Peyer's patch (tissue), 4 donors: Measurements from ENCODE around the gene KLC1. TPM values are rescaled to one million over a fixed set of nuclear protein-coding genes. Genes with fewer than 3 reads are reported as not detected.

ENCODE experiments used
- DNase-seq, 3 donors: peaks; one replicate each; pipeline ENCODE4 v3.0.0-alpha.2; 2017 to 2019
- H3K27ac ChIP-seq, 4 donors: fragments of 200-600 bp; sonication (generic); one replicate each; pipeline ENCODE4 v1.5.1; 2016 to 2019
- H3K27me3 ChIP-seq, 2 donors: fragments of 200-600 bp; sonication (generic); one replicate each; pipeline ENCODE4 v1.5.1; 2019
- H3K36me3 ChIP-seq, 3 donors: fragments of 200-600 bp; sonication (generic); one replicate each; pipeline ENCODE4 v1.5.1; 2016 to 2019
- H3K4me1 ChIP-seq, 4 donors: fragments of 200-600 bp; sonication (generic); one replicate each; pipeline ENCODE4 v1.5.1; 2016 to 2019
- H3K4me3 ChIP-seq, 4 donors: fragments of 200-600 bp; sonication (generic); 1 replicate in 3 of 4; 2 replicates in 1 of 4; pipeline ENCODE4 v1.5.1; 2016 to 2019; ENCODE audit warnings: mild to moderate bottlenecking in 1 of 4
- H3K9me3 ChIP-seq, 4 donors: fragments of 200-600 bp; sonication (generic); one replicate each; pipeline ENCODE4 v1.5.1; 2016 to 2019; ENCODE audit warnings: mild to moderate bottlenecking in 1 of 4
- POLR2A ChIP-seq, 2 donors: fragments of 450-650 bp; IDR thresholded peaks; one replicate each; pipeline ENCODE4 v1.5.1; 2017; ENCODE audit warnings: antibody characterized with exemption in 2 of 2, mild to moderate bottlenecking in 2 of 2, moderate library complexity in 2 of 2
- total RNA-seq, 4 donors: library from RNA; depleted of rRNA; stranded (reverse); fragments of >200 nt; gene quantifications; one replicate each; pipeline ENCODE4 v1.1.0, GENCODE V29; 2016
- TF ChIP-seq, protein P1 (sequence below), 6 experiments: fragments of 450-650 bp in 4 of 6; fragments of 200-600 bp in 2 of 6; sonication (generic) in 1 of 6; IDR thresholded peaks; one replicate each; pipeline ENCODE4 v1.5.1; 2017 to 2019; ENCODE audit warnings: antibody characterized with exemption in 6 of 6, mild to moderate bottlenecking in 3 of 6, moderate library complexity in 1 of 6

KLC1 gene
- total RNA-seq, 4 donors from 2014 or later = 125 to 361 (median 270) TPM

DNA sequence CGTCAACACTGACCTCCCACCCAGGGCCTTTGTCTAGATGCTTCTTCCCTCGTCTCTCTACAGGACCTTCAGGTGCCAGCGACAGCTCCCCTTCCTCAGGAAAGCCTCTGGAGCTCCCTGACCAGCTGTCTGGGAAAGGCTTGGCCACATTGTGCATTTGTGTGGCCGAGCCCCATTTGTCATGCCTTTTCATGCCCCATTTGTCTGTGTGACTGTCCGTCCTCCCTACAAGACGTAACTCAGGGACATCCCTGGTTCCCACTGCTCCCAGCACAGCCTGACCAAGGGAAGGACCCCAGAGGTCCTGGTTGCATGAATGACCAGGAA, 110.4 kb downstream of the KLC1 start:
- Histone ChIP-seq H3K4me1 (no peaks in the 10 kb centered on the region), H3K27ac (no peak overlapping the region)
- TF ChIP-seq, protein P1, sequence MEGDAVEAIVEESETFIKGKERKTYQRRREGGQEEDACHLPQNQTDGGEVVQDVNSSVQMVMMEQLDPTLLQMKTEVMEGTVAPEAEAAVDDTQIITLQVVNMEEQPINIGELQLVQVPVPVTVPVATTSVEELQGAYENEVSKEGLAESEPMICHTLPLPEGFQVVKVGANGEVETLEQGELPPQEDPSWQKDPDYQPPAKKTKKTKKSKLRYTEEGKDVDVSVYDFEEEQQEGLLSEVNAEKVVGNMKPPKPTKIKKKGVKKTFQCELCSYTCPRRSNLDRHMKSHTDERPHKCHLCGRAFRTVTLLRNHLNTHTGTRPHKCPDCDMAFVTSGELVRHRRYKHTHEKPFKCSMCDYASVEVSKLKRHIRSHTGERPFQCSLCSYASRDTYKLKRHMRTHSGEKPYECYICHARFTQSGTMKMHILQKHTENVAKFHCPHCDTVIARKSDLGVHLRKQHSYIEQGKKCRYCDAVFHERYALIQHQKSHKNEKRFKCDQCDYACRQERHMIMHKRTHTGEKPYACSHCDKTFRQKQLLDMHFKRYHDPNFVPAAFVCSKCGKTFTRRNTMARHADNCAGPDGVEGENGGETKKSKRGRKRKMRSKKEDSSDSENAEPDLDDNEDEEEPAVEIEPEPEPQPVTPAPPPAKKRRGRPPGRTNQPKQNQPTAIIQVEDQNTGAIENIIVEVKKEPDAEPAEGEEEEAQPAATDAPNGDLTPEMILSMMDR (IDR thresholded peaks at IDR 0.05) = no peak
- TF ChIP-seq POLR2A (IDR thresholded peaks at IDR 0.05) = no peak

DNA sequence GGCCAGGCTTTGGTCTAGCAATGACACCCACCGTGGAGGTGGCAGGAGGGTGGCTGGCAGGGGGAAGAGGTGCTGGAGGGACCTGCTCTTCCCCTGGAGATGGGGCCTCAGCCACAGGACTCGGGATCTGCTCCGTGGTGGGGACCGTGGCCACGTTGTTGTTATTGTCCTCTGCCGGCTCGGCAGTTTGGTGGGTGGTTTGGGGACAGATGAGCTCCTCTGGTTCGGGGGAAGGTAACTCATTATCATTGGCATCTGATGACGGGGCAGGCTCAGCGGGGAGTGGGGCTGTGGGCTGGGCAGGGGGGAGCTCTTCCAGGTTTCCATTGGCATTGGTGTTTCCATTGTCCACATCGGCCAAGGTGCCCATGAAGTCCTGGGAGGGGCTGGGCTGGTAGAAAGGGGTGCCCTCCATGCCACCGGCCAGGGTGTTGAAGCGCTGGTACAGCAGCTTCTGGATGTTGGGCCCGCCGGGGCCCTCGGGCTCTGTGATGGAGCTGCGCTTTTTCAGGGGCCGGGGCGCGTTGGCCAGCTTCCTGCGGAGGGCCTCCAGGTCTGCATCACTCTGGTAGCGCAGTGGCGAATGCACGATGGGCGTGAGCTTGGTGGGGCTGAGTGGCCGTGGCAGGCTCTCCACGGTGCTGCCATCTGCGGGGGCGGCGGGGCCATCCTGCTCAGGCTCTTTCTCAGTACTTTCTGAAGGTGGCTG, 110.9 kb downstream of the KLC1 start:
- no peaks in the 10 kb centered on the region for H3K4me1 ChIP-seq
- peaks cover 0 to 67% (median 0%) of the 10 kb centered on the region in 3 donors for H3K36me3 ChIP-seq
- H3K4me3 ChIP-seq = no peak overlapping the region
- H3K9me3 ChIP-seq = no peaks in the 10 kb centered on the region
- DNase-seq = peak in 1 of 3 donors; percentile 41
- H3K27ac ChIP-seq = no peak overlapping the region
- no peaks in the 10 kb centered on the region for H3K27me3 ChIP-seq
- no peak for TF ChIP-seq POLR2A (IDR thresholded peaks at IDR 0.05)
- TF ChIP-seq, protein P1 (IDR thresholded peaks at IDR 0.05) = no peak

More for the DNA sequence above, 110.4 kb downstream of the KLC1 start:
- H3K27me3 ChIP-seq = no peaks in the 10 kb centered on the region
- H3K36me3 ChIP-seq = peaks cover 0 to 70% (median 0%) of the 10 kb centered on the region in 3 donors
- DNase-seq = no peak
- H3K4me3 ChIP-seq = no peak overlapping the region
- H3K9me3 ChIP-seq = no peaks in the 10 kb centered on the region

DNA sequence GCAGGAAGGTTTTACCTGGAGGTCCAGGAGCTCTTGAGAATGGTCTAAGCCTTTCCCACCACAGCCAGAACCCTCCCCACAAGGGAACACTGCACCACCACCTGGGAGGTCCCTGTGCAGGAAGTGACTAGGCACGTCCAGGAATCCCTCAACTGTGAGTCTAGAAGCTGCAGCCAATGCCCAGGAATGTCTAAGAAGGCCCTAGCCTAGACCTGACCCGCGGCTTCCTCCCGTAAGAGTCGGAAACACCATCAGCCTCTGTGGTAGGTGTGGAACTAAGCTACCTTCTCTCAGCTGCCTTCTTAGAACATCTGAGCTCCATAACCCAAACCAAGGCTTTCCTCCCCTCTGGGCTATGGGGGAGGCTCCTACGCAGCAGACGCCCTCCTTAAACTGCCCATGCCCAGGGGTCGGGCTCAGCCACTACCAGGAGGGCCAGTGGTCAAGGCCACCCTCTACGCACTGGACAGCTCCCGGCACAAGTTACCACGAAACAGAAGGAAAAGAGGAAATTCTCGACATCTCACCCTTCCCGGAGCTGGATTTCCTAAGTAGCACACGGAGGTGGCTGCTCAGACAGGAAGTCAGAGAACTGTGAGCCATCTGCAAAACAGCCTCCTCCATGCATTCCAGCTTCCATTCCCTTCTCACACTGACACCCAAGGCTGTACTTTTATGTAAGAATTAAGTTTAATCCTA, 112.1 kb downstream of the KLC1 start:
- Histone ChIP-seq H3K27me3 (no peaks in the 10 kb centered on the region), H3K4me3 (no peak overlapping the region), H3K36me3 (peaks cover 0 to 63% (median 0%) of the 10 kb centered on the region in 3 donors), H3K9me3 (no peaks in the 10 kb centered on the region), H3K4me1 (no peaks in the 10 kb centered on the region), H3K27ac (no peak overlapping the region)
- TF ChIP-seq, protein P1 (IDR thresholded peaks at IDR 0.05) = no peak
- TF ChIP-seq POLR2A (IDR thresholded peaks at IDR 0.05) = no peak
- DNase-seq = peak in 1 of 3 donors; percentile 38

DNA sequence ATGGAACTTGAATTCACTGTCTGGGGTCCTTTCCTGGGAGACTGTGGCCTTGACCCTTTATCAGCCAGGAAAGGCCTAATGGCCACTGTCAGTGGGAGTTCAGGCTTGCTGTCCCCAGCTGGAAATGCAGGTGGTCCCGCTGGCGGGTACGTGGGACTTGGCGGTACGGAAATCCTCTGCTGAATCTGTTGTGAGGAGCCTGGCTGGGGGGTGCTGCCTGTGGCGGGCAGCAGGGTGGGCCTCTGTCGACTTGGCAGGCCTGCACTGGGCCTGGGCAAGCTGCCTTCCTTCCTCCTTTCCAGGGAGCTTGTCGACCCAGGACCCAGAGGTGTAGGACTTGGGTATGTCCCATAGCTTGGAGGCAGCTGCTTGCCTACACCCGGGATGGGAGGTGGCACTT, 112.9 kb downstream of the KLC1 start:
- Histone ChIP-seq H3K9me3 (no peaks in the 10 kb centered on the region), H3K27ac (no peak overlapping the region), H3K27me3 (no peaks in the 10 kb centered on the region), H3K36me3 (peaks cover 0 to 60% (median 0%) of the 10 kb centered on the region in 3 donors), H3K4me1 (no peaks in the 10 kb centered on the region), H3K4me3 (no peak overlapping the region)
- peak in 1 of 3 donors; percentile 41 for DNase-seq
- TF ChIP-seq, protein P1 (IDR thresholded peaks at IDR 0.05) = no peak
- TF ChIP-seq POLR2A (IDR thresholded peaks at IDR 0.05) = no peak

DNA sequence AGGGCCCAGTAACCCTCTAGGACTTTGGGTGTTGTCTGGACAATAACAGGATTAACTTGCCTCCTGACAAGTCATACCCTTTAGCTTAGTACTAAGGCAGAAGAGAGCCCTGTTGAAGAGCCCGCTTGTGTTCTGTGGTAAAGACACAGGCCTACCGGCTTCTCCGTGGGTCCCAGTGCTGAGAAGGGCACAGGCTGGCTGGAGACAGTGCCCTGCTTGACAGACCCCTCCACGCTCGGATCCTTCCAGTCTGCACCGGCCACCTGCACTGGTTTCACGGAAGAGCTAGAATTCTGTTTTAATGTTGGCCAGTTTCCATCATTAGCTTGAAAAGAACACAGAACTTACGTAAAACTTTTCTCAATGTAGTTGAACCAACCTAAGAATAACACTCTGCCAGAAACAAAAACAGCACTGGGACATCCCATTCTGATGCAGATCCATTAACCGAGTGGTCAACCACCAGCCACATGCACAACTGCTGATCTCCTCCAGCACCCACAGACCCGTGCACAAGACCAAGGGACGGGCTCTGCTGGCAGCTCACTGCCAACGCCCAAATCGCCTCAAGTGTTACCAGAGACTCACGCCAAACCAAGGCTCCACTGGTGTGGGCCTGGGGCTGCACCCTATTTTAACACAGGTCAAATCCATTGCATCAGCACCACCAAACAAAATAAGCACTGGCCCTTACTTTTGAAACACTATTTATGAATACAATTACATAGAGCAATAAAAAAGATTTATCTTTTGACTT, 113.7 kb downstream of the KLC1 start:
- Histone ChIP-seq H3K4me3 (no peak overlapping the region), H3K27ac (no peak overlapping the region), H3K9me3 (no peaks in the 10 kb centered on the region), H3K4me1 (no peaks in the 10 kb centered on the region), H3K27me3 (no peaks in the 10 kb centered on the region), H3K36me3 (peaks cover 0 to 60% (median 0%) of the 10 kb centered on the region in 3 donors)
- TF ChIP-seq POLR2A (IDR thresholded peaks at IDR 0.05) = no peak
- TF ChIP-seq, protein P1 (IDR thresholded peaks at IDR 0.05) = no peak
- peak in 1 of 3 donors; percentile 32 for DNase-seq
